NCI-H82 (cell line): Measurements from ENCODE around the gene SAPCD1.
A peak's percentile ranks its signal among the peaks of the same experiment; 100 is the strongest.

Experiments
- DNase-seq: peaks from one replicate; lab custom pipeline; 2025; lab: John Stamatoyannopoulos, UW

SAPCD1 gene

GRCh38 chr6:31729515-31729978, 32.9 kb upstream of the SAPCD1 start:
- peak; percentile 95 for DNase-seq

- DNase-seq, result peak; percentile 93
Observed at GRCh38 chr6:31729979-31730630, 32.4 kb upstream of the SAPCD1 start.

GRCh38 chr6:31730631-31731086, 31.8 kb upstream of the SAPCD1 start:
- DNase-seq, result no peak

- no peak for DNase-seq
Observed at GRCh38 chr6:31732029-31732428, 30.4 kb upstream of the SAPCD1 start.

GRCh38 chr6:31733734-31734133, 28.7 kb upstream of the SAPCD1 start:
- DNase-seq, result no peak

GRCh38 chr6:31734247-31734820, 28.1 kb upstream of the SAPCD1 start:
- DNase-seq, result no peak

- peak; percentile 57 for DNase-seq
Observed at GRCh38 chr6:31734821-31735406, 27.5 kb upstream of the SAPCD1 start.

GRCh38 chr6:31736021-31736767, 26.3 kb upstream of the SAPCD1 start, which contains the start of gene CLIC1:
Gene CLIC1 (minus strand): TSS chr6:31736530. CDS start chr6:31736300, 230 bp downstream.
- peak; percentile 87 for DNase-seq

- peak; percentile 45 for DNase-seq
Observed at GRCh38 chr6:31736768-31737314, 25.6 kb upstream of the SAPCD1 start.

- DNase-seq, result peak; percentile 64
Observed at GRCh38 chr6:31737315-31737990, 25.0 kb upstream of the SAPCD1 start.

GRCh38 chr6:31737991-31738979, 24.2 kb upstream of the SAPCD1 start:
- DNase-seq, result peak; percentile 34

- DNase-seq, result peak; percentile 100
Observed at GRCh38 chr6:31739639-31740396, 22.6 kb upstream of the SAPCD1 start, which contains the start of gene MSH5. Gene MSH5 (plus strand): TSS chr6:31740005. CDS start chr6:31740467, 462 bp downstream.

- DNase-seq, result no peak
Observed at GRCh38 chr6:31740397-31741223, 21.8 kb upstream of the SAPCD1 start.

GRCh38 chr6:31741815-31742214, 20.6 kb upstream of the SAPCD1 start:
- no peak for DNase-seq

- no peak for DNase-seq
Observed at GRCh38 chr6:31742894-31743293, 19.6 kb upstream of the SAPCD1 start.

- DNase-seq, result peak; percentile 95
Observed at GRCh38 chr6:31744422-31744821, 18.0 kb upstream of the SAPCD1 start.

GRCh38 chr6:31749301-31750036, 13.0 kb upstream of the SAPCD1 start:
- DNase-seq, result peak; percentile 45
